ENCODE measurements around the gene ADIPOQ. TPM values are rescaled to one million over a fixed set of nuclear protein-coding genes. Genes with fewer than 3 reads are reported as not detected.

Gene ADIPOQ
- total and polyA plus RNA-seq, 4 donors, result 0.02 TPM; not detected in 3

DNA sequence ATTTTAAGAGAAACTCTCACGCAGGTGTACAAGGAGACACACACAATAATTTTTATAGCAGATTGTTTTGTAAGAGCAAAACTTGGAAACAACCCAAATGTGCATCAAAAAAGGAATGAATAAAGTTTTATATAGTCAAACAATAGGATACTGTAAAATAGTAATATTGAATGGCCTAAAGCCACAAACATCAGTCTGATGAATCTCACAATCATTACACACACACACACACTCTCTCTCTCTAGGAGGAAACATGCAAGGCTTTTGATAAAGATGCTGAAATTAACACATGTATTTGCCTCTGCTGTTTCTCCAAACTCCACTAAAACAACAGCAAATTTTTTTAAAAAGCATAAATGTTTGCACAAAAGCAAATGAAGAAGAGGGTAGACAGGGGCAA lies 37.3 kb downstream of the ADIPOQ start (continued):
- TF ChIP-seq, protein P1, sequence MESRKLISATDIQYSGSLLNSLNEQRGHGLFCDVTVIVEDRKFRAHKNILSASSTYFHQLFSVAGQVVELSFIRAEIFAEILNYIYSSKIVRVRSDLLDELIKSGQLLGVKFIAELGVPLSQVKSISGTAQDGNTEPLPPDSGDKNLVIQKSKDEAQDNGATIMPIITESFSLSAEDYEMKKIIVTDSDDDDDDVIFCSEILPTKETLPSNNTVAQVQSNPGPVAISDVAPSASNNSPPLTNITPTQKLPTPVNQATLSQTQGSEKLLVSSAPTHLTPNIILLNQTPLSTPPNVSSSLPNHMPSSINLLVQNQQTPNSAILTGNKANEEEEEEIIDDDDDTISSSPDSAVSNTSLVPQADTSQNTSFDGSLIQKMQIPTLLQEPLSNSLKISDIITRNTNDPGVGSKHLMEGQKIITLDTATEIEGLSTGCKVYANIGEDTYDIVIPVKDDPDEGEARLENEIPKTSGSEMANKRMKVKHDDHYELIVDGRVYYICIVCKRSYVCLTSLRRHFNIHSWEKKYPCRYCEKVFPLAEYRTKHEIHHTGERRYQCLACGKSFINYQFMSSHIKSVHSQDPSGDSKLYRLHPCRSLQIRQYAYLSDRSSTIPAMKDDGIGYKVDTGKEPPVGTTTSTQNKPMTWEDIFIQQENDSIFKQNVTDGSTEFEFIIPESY (IDR thresholded peaks at IDR 0.05), result no peak
- no peak for TF ChIP-seq JUND (IDR thresholded peaks at IDR 0.05)
- no peak for TF ChIP-seq RXRA (IDR thresholded peaks at IDR 0.05)
- TF ChIP-seq GABPA (IDR thresholded peaks at IDR 0.05 in 1 of 2, conservative IDR thresholded peaks at IDR 0.05 in 1 of 2), result no peak
- TF ChIP-seq NR2F2 (IDR thresholded peaks at IDR 0.05), result no peak
- TF ChIP-seq TAF1 (conservative IDR thresholded peaks at IDR 0.05), result no peak
- no peak for TF ChIP-seq FOXA2 (IDR thresholded peaks at IDR 0.05)

DNA sequence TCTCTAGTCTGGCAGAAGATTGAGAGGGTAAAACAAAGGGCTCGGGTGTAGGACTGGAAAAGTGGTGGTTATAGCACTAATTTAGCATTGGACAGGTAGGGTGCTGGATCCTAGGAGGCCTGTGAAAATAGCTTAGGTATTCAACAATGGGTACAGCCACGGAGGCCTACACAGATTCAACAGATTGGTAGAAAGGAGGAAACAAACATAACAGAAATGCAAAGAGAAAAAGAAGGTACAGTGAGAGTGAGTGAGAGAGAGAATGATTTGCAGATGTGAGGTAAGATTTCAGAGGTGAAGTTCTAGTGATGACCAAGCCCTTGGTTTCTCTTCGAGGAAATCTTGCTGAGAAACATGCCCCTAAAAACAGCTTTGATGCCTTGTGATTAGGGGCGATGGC lies 37.9 kb downstream of the ADIPOQ start:
- no peaks in the 10 kb centered on the region for H3K27me3 ChIP-seq (ENCODE audit: control insufficient read depth in 4 of 4, insufficient read depth in 4 of 4, low read length in 3 of 4)
- no peak overlapping the region for H3K27ac ChIP-seq (ENCODE audit: low read depth in 1 of 2, low read length in 2 of 2)
- no peaks in the 10 kb centered on the region for H3K36me3 ChIP-seq (ENCODE audit: control insufficient read depth in 4 of 4, insufficient read depth in 3 of 4, low read depth in 1 of 4, low read length in 3 of 4)
- no peaks in the 10 kb centered on the region for H3K4me1 ChIP-seq (ENCODE audit: control insufficient read depth in 4 of 4, insufficient read depth in 4 of 4, low read length in 3 of 4)
- H3K9ac ChIP-seq (ENCODE audit: low read depth in 1 of 2, low read length in 2 of 2), result no peak overlapping the region
- TF ChIP-seq REST (IDR thresholded peaks at IDR 0.05) (no peak), EGR1 (IDR thresholded peaks at IDR 0.05; ENCODE audit: low read depth in 2 of 2) (no peak), SP1 (IDR thresholded peaks at IDR 0.05) (no peak), HNF4A (conservative IDR thresholded peaks at IDR 0.05) (no peak), HNF4G (IDR thresholded peaks at IDR 0.05) (no peak), TAF1 (conservative IDR thresholded peaks at IDR 0.05) (no peak), JUND (IDR thresholded peaks at IDR 0.05) (no peak), GABPA (IDR thresholded peaks at IDR 0.05 in 1 of 2, conservative IDR thresholded peaks at IDR 0.05 in 1 of 2) (no peak), FOXA1 (IDR thresholded peaks at IDR 0.05) (no peak), YY1 (IDR thresholded peaks at IDR 0.05) (no peak), RAD21 (IDR thresholded peaks at IDR 0.05) (no peak), FOXA2 (IDR thresholded peaks at IDR 0.05) (no peak), RXRA (IDR thresholded peaks at IDR 0.05) (no peak), NR2F2 (IDR thresholded peaks at IDR 0.05) (no peak)
- TF ChIP-seq, protein P2, sequence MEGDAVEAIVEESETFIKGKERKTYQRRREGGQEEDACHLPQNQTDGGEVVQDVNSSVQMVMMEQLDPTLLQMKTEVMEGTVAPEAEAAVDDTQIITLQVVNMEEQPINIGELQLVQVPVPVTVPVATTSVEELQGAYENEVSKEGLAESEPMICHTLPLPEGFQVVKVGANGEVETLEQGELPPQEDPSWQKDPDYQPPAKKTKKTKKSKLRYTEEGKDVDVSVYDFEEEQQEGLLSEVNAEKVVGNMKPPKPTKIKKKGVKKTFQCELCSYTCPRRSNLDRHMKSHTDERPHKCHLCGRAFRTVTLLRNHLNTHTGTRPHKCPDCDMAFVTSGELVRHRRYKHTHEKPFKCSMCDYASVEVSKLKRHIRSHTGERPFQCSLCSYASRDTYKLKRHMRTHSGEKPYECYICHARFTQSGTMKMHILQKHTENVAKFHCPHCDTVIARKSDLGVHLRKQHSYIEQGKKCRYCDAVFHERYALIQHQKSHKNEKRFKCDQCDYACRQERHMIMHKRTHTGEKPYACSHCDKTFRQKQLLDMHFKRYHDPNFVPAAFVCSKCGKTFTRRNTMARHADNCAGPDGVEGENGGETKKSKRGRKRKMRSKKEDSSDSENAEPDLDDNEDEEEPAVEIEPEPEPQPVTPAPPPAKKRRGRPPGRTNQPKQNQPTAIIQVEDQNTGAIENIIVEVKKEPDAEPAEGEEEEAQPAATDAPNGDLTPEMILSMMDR (IDR thresholded peaks at IDR 0.05; ENCODE audit: low read depth, low read length, missing input control), result no peak
- TF ChIP-seq, protein P3, sequence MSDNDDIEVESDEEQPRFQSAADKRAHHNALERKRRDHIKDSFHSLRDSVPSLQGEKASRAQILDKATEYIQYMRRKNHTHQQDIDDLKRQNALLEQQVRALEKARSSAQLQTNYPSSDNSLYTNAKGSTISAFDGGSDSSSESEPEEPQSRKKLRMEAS (IDR thresholded peaks at IDR 0.05), result no peak
- TF ChIP-seq, protein P1 (IDR thresholded peaks at IDR 0.05), result no peak
- TF ChIP-seq, protein P4, sequence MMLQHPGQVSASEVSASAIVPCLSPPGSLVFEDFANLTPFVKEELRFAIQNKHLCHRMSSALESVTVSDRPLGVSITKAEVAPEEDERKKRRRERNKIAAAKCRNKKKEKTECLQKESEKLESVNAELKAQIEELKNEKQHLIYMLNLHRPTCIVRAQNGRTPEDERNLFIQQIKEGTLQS (IDR thresholded peaks at IDR 0.05), result no peak
- no peak for DNase-seq (ENCODE audit: low spot score)
- WGBS, result 90% methylated on average over 4 of the region's 4 CpGs
- H3K9me3 ChIP-seq (ENCODE audit: control insufficient read depth in 4 of 4, low read length in 3 of 4), result no peaks in the 10 kb centered on the region
- H3K4me3 ChIP-seq (ENCODE audit: low read depth in 1 of 3, low read length in 3 of 3), result no peak overlapping the region

Measured in liver (tissue), 9 donors.